Astrocyte of the cerebellum (primary cell): ENCODE data around the gene TMSB4X.

Source experiments
- DNase-seq: peaks from one replicate; pipeline ENCODE4 v3.0.0-alpha.2; 2011; ENCODE audit warnings: low read depth
- H3K4me3 ChIP-seq: 2 replicates; pipeline ENCODE4 v1.5.1; 2011; ENCODE audit warnings: mild to moderate bottlenecking, low read depth, low read length, moderate library complexity
- in situ Hi-C: cut with HindIII; loops from 2 replicates; pipeline ENCODE4 v1.10.0; 2017; ENCODE audit warnings: low sequenced_read_pairs
- TF ChIP-seq, protein P1 (sequence below): IDR thresholded peaks from 2 replicates; pipeline ENCODE4 v1.5.1; 2012; ENCODE audit warnings: low read length, low read depth, moderate library complexity, mild to moderate bottlenecking; ENCODE audit errors: missing control alignments

The TMSB4X gene

DNA sequence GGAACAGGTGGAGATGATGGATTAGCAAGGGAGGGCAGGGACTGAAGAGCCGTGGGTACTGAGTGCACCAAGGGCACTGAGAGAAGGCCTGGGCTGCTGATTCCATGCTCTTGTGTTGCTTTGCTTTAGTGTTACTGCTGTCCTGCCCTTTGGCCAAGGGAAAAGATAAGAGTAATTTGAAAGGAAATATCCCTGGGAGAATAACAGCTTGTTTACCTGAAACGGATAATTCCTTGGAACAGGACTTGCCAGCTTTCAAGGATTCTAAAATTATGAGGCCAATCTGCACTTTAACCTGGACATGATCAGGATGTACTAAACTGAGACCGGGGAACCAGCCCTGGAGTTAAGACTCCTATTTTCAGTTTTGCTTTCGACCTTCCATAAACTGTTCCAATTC, 49.1 kb downstream of the TMSB4X start:
- DNase-seq, result no peak
- H3K4me3 ChIP-seq, result no peak overlapping the region
- TF ChIP-seq, protein P1, sequence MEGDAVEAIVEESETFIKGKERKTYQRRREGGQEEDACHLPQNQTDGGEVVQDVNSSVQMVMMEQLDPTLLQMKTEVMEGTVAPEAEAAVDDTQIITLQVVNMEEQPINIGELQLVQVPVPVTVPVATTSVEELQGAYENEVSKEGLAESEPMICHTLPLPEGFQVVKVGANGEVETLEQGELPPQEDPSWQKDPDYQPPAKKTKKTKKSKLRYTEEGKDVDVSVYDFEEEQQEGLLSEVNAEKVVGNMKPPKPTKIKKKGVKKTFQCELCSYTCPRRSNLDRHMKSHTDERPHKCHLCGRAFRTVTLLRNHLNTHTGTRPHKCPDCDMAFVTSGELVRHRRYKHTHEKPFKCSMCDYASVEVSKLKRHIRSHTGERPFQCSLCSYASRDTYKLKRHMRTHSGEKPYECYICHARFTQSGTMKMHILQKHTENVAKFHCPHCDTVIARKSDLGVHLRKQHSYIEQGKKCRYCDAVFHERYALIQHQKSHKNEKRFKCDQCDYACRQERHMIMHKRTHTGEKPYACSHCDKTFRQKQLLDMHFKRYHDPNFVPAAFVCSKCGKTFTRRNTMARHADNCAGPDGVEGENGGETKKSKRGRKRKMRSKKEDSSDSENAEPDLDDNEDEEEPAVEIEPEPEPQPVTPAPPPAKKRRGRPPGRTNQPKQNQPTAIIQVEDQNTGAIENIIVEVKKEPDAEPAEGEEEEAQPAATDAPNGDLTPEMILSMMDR, result no peak
- in situ Hi-C loops, result no loop called here

DNA sequence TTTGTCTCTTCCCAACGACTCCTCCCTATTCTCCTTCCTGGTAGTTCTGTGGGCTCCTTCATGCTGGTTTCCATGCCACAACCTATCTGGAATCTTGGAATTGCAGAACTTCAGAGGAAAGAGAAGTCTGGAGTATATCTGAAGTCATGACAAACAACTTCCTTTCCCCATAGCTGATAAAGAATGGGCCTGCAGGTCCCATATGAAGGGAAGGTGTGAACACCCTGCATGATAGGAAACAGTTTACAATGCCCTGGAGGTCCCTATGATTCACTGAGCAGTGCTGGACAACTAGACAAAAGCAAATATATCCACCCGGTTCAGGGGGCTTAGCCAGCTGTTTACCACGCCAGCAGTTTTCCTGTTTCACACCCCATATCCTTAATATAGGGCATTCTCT, 50.1 kb downstream of the TMSB4X start:
- TF ChIP-seq, protein P1, result no peak
- H3K4me3 ChIP-seq, result no peak overlapping the region
- DNase-seq, result no peak
- in situ Hi-C loops, result no loop called here
